Mammary epithelial cell (primary cell): ENCODE results near the gene ADCY6.

Experiments
- EZH2 ChIP-seq: IDR thresholded peaks from 2 replicates; pipeline ENCODE4 v1.6.1; 2012; ENCODE audit warnings: low read length, inconsistent platforms, borderline replicate concordance
- TF ChIP-seq, protein P1 (sequence below), 2 donors: IDR thresholded peaks in 1 of 2; conservative IDR thresholded peaks in 1 of 2; 2 replicates each; pipeline ENCODE4 v1.5.1; 2011 to 2012; ENCODE audit warnings: inconsistent platforms in 2 of 2, low read length in 2 of 2, mild to moderate bottlenecking in 2 of 2, control low read depth in 1 of 2, low read depth in 1 of 2; ENCODE audit not compliant: insufficient read depth in 1 of 2; ENCODE audit errors: extremely low read depth in 1 of 2

DNA sequence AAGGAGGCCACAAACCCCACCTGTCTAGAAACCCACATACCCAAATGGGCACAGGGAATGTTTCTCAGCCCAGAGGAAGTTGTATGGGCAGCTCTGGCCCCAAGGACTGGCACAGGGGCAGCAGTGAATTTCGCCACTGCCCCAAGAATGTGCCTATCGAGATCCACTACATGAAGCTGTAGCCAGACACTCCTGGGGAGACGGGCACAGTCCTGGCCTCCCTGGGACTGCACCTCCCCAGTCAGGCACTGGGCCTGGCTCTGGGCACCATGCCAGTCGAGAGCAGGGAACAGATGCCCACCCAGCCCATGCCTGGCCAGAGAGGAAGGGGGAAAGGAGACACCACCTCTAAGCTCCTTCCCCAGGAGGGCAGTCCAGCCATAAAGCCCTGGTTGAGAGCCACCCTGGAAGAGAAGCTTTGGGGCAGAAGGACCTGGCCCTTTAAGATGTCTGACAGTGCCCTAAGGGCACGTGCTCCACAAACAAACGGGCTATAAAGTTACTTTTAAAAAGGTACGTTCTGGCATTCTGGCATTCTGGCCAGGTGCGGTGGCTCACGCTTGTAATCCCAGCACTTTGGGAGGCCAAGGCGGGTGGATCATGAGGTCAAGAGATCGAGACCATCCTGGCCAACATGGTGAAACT is 8.4 kb downstream of the ADCY6 start:
- TF ChIP-seq, protein P1, sequence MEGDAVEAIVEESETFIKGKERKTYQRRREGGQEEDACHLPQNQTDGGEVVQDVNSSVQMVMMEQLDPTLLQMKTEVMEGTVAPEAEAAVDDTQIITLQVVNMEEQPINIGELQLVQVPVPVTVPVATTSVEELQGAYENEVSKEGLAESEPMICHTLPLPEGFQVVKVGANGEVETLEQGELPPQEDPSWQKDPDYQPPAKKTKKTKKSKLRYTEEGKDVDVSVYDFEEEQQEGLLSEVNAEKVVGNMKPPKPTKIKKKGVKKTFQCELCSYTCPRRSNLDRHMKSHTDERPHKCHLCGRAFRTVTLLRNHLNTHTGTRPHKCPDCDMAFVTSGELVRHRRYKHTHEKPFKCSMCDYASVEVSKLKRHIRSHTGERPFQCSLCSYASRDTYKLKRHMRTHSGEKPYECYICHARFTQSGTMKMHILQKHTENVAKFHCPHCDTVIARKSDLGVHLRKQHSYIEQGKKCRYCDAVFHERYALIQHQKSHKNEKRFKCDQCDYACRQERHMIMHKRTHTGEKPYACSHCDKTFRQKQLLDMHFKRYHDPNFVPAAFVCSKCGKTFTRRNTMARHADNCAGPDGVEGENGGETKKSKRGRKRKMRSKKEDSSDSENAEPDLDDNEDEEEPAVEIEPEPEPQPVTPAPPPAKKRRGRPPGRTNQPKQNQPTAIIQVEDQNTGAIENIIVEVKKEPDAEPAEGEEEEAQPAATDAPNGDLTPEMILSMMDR (conservative IDR thresholded peaks at IDR 0.05 in 1 of 2, IDR thresholded peaks at IDR 0.05 in 1 of 2; ENCODE audit: extremely low read depth in 1 of 2, insufficient read depth in 1 of 2, low read depth in 1 of 2, low read length in 2 of 2), result no peak
- TF ChIP-seq EZH2, result no peak
